GM23248 (cell line): Measurements from ENCODE around the gene TRHDE. TPM values are rescaled to one million over a fixed set of nuclear protein-coding genes. Genes with fewer than 3 reads are reported as not detected.
"Not testable (repeated sequence)": the region's sequence is repeated elsewhere in the genome, so short reads cannot be mapped to it uniquely, and the experiment has no call there.

Source experiments
- DNase-seq: peaks from one replicate; pipeline ENCODE4 v3.0.0-alpha.2; 2015
- H2AFZ ChIP-seq: fragments of 200-600 bp; sonication (generic); 2 replicates; pipeline ENCODE4 v1.6.1; 2016; ENCODE audit warnings: antibody characterized with exemption
- H3F3A ChIP-seq: fragments of 200-600 bp; sonication (generic); 2 replicates; pipeline ENCODE4 v1.6.1; 2016; ENCODE audit warnings: mild to moderate bottlenecking, antibody characterized with exemption, mixed run types; ENCODE audit not compliant: insufficient read depth
- H3K27ac ChIP-seq: fragments of 200-600 bp; sonication (generic); 2 replicates; pipeline ENCODE4 v1.5.1; 2016; ENCODE audit warnings: mild to moderate bottlenecking
- H3K27me3 ChIP-seq: fragments of 200-600 bp; sonication (generic); replicated peaks from 2 replicates; pipeline ENCODE4 v1.6.1; 2016; ENCODE audit warnings: mild to moderate bottlenecking; ENCODE audit not compliant: insufficient read depth
- H3K36me3 ChIP-seq: fragments of 200-600 bp; sonication (generic); 2 replicates; pipeline ENCODE4 v1.6.1; 2016; ENCODE audit warnings: low read depth, mild to moderate bottlenecking
- H3K4me1 ChIP-seq: fragments of 200-600 bp; sonication (generic); 2 replicates; pipeline ENCODE4 v1.6.1; 2016; ENCODE audit warnings: mild to moderate bottlenecking; ENCODE audit not compliant: insufficient read depth
- H3K4me2 ChIP-seq: fragments of 200-600 bp; sonication (generic); one replicate; pipeline ENCODE4 v1.6.1; 2016; ENCODE audit warnings: mild to moderate bottlenecking; ENCODE audit not compliant: unreplicated experiment
- H3K4me3 ChIP-seq: fragments of 200-600 bp; sonication (generic); 2 replicates; pipeline ENCODE4 v1.5.1; 2016; ENCODE audit warnings: mild to moderate bottlenecking
- H3K79me2 ChIP-seq: fragments of 200-600 bp; sonication (generic); 2 replicates; pipeline ENCODE4 v1.6.1; 2016; ENCODE audit warnings: mild to moderate bottlenecking; ENCODE audit not compliant: insufficient read depth
- H3K9ac ChIP-seq: fragments of 200-600 bp; sonication (generic); 2 replicates; pipeline ENCODE4 v1.6.1; 2016; ENCODE audit warnings: mild to moderate bottlenecking
- H3K9me2 ChIP-seq: fragments of 200-600 bp; sonication (generic); 2 replicates; pipeline ENCODE4 v1.6.1; 2016; ENCODE audit warnings: mixed run types, mild to moderate bottlenecking, moderate library complexity; ENCODE audit not compliant: insufficient read depth
- H3K9me3 ChIP-seq: fragments of 200-600 bp; sonication (generic); one replicate; pipeline ENCODE4 v1.6.1; 2017; ENCODE audit warnings: low read depth
- H4K20me1 ChIP-seq: fragments of 200-600 bp; sonication (generic); 2 replicates; pipeline ENCODE4 v1.6.0; 2016; ENCODE audit not compliant: insufficient read depth
- EZH2 ChIP-seq: fragments of 200-600 bp; sonication (generic); IDR thresholded peaks from 2 replicates; pipeline ENCODE4 v1.6.1; 2018; ENCODE audit warnings: antibody characterized with exemption, mild to moderate bottlenecking; ENCODE audit not compliant: insufficient read depth, poor library complexity, severe bottlenecking
- EZH2phosphoT487 ChIP-seq: fragments of 200-600 bp; sonication (generic); IDR thresholded peaks from 2 replicates; pipeline ENCODE4 v1.6.1; 2018; ENCODE audit warnings: antibody characterized with exemption, moderate library complexity, mild to moderate bottlenecking, low read depth; ENCODE audit not compliant: insufficient read depth
- WGBS, 2 experiments: methylation state at CpG; one replicate each; pipeline ENCODE4 v1.1.6; 2015 to 2017; ENCODE audit warnings: low lambda C conversion rate in 2 of 2, low coverage in 1 of 2; ENCODE audit errors: missing lambda C conversion rate in 2 of 2; 5-methylcytosine and 5-hydroxymethylcytosine counted together
- in situ Hi-C: fragments of 300-500 bp; cut with MboI; formaldehyde crosslinking; loops from 2 replicates; pipeline ENCODE4 v1.15.0; 2020
- polyA plus RNA-seq: library from polyadenylated mRNA; unstranded; fragments of >200 nt; fragmentation: Nextera tagmentation; extraction: Ambion mirVana; gene quantifications from 2 replicates; pipeline ENCODE4 v1.2.1, GENCODE V29; 2016
- total RNA-seq: library from RNA; depleted of rRNA; stranded (reverse); fragments of >200 nt; shearing (Covaris generic); gene quantifications from 2 replicates; pipeline ENCODE4 v1.2.3, GENCODE V29; 2014

TRHDE gene
- total and polyA plus RNA-seq, 2 experiments from 2014 or later: 1.4 to 2.8 TPM

DNA sequence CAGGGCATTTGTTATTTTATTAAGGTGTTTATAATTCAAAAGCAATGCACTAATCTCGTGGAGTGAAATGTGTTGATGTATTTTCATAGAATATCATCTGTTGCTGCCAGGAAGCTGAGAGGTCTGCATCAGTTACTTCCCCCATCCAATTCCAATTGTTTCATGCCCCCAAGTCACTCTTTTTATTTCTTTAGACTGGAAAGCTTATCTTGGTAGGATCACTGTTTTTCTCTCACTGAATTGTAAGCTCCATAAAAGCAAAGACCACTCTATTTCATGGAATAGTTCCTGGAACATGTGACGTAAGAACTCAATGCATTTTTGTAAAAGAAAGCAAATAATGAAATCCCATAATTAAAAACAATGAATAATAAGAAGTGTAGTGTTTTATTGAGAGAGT, 420.2 kb downstream of the TRHDE start:
- H3K36me3 ChIP-seq: no peaks in the 10 kb centered on the region
- 8 to 10% methylated on average over 2 of the region's 2 CpGs for WGBS, 2 experiments
- in situ Hi-C loops: no loop called here

DNA sequence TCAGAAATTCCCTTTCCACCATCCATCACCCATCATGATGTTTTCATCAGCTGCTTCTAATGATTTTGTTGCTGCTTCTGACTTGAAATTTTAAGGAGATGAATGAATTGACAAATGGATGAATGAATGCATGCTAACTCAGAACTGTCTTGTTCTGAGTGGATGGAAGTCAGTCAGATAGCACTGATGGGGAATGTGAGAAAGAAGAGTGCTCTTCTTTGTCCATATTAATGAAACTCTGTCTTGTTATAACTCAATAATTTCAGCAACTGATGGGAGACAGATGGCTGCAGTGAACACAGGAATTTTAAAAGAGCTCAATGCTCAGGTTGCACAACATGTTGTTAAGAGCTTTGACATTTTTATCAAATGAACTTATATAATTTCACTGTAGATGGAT, 422.0 kb downstream of the TRHDE start:
- Histone ChIP-seq H2AFZ (no peak overlapping the region), H3K9me2 (no peaks in the 10 kb centered on the region), H3K9ac (no peak overlapping the region), H3K79me2 (no peaks in the 10 kb centered on the region), H3F3A (no peaks in the 10 kb centered on the region), H3K27me3 (no peaks in the 10 kb centered on the region), H4K20me1 (no peaks in the 10 kb centered on the region), H3K9me3 (peaks cover 2% of the 10 kb centered on the region), H3K4me2 (no peak overlapping the region), H3K36me3 (no peaks in the 10 kb centered on the region), H3K4me1 (no peaks in the 10 kb centered on the region), H3K27ac (no peak overlapping the region), H3K4me3 (no peak overlapping the region)
- in situ Hi-C loops: no loop called here
- TF ChIP-seq EZH2phosphoT487: no peak
- no peak for TF ChIP-seq EZH2
- DNase-seq: no peak

More for the DNA sequence above, 420.2 kb downstream of the TRHDE start:
- Histone ChIP-seq H3K4me3 (no peak overlapping the region), H3K4me1 (no peaks in the 10 kb centered on the region), H3K27me3 (no peaks in the 10 kb centered on the region), H3F3A (no peaks in the 10 kb centered on the region), H3K4me2 (no peak overlapping the region), H3K27ac (no peak overlapping the region), H3K9me2 (no peaks in the 10 kb centered on the region), H2AFZ (no peak overlapping the region), H3K79me2 (no peaks in the 10 kb centered on the region), H3K9me3 (peaks cover 5% of the 10 kb centered on the region), H4K20me1 (no peaks in the 10 kb centered on the region), H3K9ac (no peak overlapping the region)
- no peak for DNase-seq
- TF ChIP-seq EZH2phosphoT487 (no peak), EZH2 (no peak)

DNA sequence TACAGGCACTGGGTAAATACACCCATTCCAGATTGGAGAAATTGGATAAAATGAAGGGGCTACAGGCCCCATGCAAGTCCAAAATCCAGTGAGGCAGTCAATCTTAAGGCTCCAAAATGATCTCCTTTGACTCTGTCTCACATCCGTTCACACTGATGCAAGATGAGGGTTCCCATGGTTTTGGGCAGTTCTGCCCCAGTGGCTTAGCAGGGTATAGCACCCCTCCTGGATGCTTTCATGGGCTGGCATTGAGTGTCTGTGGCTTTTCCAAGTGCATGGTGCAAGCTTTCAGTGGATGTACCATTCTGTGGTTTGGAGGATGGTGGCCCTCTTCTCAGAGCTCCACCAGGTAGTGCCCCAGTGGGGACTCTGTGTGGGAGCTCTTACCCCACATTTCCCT, 427.2 kb downstream of the TRHDE start:
- Histone ChIP-seq H3K27me3 (no peaks in the 10 kb centered on the region), H4K20me1 (no peaks in the 10 kb centered on the region), H2AFZ (no peak overlapping the region), H3K9me2 (no peaks in the 10 kb centered on the region), H3K79me2 (no peaks in the 10 kb centered on the region), H3K9me3 (no peaks in the 10 kb centered on the region), H3K4me3 (no peak overlapping the region), H3K36me3 (no peaks in the 10 kb centered on the region), H3K4me1 (no peaks in the 10 kb centered on the region), H3K9ac (no peak overlapping the region), H3K4me2 (no peak overlapping the region), H3K27ac (no peak overlapping the region), H3F3A (no peaks in the 10 kb centered on the region)
- no peak for TF ChIP-seq EZH2
- DNase-seq: no peak
- WGBS, 2 experiments: 25 to 33% methylated on average over 1 of the region's 1 CpG
- in situ Hi-C loops: no loop called here

DNA sequence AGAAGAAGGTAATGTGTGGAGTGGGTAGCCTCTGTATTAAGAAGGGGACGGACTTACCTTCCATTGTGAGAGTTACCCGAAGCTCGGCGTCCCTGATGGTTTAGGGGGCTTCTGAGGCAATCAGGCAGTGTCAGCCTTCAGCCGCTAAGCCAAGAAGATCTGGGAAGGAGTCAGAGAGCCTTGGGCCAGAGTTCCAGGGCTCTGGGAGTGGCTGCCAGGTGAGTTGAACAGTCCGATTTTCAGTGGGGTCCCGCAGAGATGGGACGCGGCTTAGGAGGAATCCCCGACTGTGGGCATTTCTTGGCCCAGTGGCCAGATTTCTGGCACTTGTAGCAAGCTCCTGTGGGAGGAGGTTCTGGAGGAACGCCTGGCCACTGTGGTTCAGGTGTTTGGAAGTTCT, 439.9 kb downstream of the TRHDE start:
- H3K9me3 ChIP-seq, H3K4me1 ChIP-seq, in situ Hi-C loops, H3K27me3 ChIP-seq, H3K4me3 ChIP-seq, H3K9ac ChIP-seq, H4K20me1 ChIP-seq, H3K79me2 ChIP-seq, H3F3A ChIP-seq, H2AFZ ChIP-seq, H3K27ac ChIP-seq, H3K4me2 ChIP-seq, H3K9me2 ChIP-seq, H3K36me3 ChIP-seq, DNase-seq: not testable (repeated sequence)
- 43 to 56% methylated on average over 10 to 11 of the region's 11 CpGs for WGBS, 2 experiments

DNA sequence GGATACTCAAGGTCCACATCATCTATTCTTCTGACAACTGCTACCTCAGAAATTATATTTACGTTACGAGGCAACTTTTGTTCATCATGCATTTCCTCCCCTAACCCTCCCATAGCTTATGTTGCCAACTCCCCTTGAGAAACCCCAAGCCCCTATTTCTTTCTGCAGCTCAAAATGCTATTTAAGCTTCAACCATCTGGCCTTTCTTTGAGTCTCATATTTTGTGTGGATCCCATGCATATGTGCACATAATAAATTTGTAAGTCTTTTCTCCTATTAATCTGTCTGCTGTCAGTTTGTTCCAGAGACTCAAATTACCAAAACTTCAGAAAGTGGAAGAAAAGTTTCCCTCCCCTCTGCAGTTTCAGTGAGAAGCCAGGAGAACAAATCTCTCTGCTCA, 444.1 kb downstream of the TRHDE start:
- no peaks in the 10 kb centered on the region for H3K36me3 ChIP-seq

More for the DNA sequence above, 444.1 kb downstream of the TRHDE start:
- WGBS, 2 experiments: 19 to 28% methylated on average over 2 of the region's 2 CpGs
- no peak overlapping the region for H2AFZ ChIP-seq
- H3K4me3 ChIP-seq: no peak overlapping the region
- H4K20me1 ChIP-seq: no peaks in the 10 kb centered on the region
- DNase-seq: no peak
- H3K27me3 ChIP-seq: no peaks in the 10 kb centered on the region
- no peak overlapping the region for H3K27ac ChIP-seq
- TF ChIP-seq EZH2phosphoT487: no peak
- no peak for TF ChIP-seq EZH2
- H3K9me2 ChIP-seq: no peaks in the 10 kb centered on the region
- no peak overlapping the region for H3K9ac ChIP-seq
- H3K9me3 ChIP-seq: no peaks in the 10 kb centered on the region
- H3K4me2 ChIP-seq: no peak overlapping the region
- H3K4me1 ChIP-seq: no peaks in the 10 kb centered on the region
- no peaks in the 10 kb centered on the region for H3K79me2 ChIP-seq
- in situ Hi-C loops: no loop called here
- H3F3A ChIP-seq: no peaks in the 10 kb centered on the region
